MM.1S (cell line): ENCODE results near the gene HPS4.

Experiments used
- DNase-seq: peaks from one replicate; pipeline ENCODE4 v3.0.0-alpha.2; 2015
- H2AFZ ChIP-seq: fragments of 300-600 bp; sonication (generic); 2 replicates; pipeline ENCODE4 v1.6.0; 2016; ENCODE audit warnings: antibody characterized with exemption, low read length
- H3F3A ChIP-seq: fragments of 300-600 bp; sonication (generic); 2 replicates; pipeline ENCODE4 v1.6.1; 2016; ENCODE audit warnings: mild to moderate bottlenecking, antibody characterized with exemption, low read length, moderate library complexity, mixed read lengths; ENCODE audit not compliant: insufficient read depth
- H3K27ac ChIP-seq: fragments of 300-600 bp; sonication (generic); 2 replicates; pipeline ENCODE4 v1.5.1; 2016; ENCODE audit warnings: mild to moderate bottlenecking, low read length
- H3K27me3 ChIP-seq: fragments of 300-600 bp; sonication (generic); replicated peaks from 2 replicates; pipeline ENCODE4 v1.6.0; 2016; ENCODE audit warnings: low read length; ENCODE audit not compliant: insufficient read depth
- H3K36me3 ChIP-seq: fragments of 300-600 bp; sonication (generic); replicated peaks from 2 replicates; pipeline ENCODE4 v1.6.1; 2016; ENCODE audit warnings: mild to moderate bottlenecking, low read length, mixed read lengths; ENCODE audit not compliant: insufficient read depth
- H3K4me1 ChIP-seq: fragments of 300-600 bp; sonication (generic); 2 replicates; pipeline ENCODE4 v1.6.1; 2016; ENCODE audit warnings: low read length, mixed read lengths
- H3K4me2 ChIP-seq: fragments of 300-600 bp; sonication (generic); 2 replicates; pipeline ENCODE4 v1.6.0; 2016; ENCODE audit warnings: low read depth, low read length
- H3K4me3 ChIP-seq: fragments of 300-600 bp; sonication (generic); 2 replicates; pipeline ENCODE4 v1.5.1; 2016; ENCODE audit warnings: low read length, mixed read lengths
- H3K79me2 ChIP-seq: fragments of 300-600 bp; sonication (generic); 2 replicates; pipeline ENCODE4 v1.6.1; 2016; ENCODE audit warnings: mixed run types, low read length, mixed read lengths
- H3K9ac ChIP-seq: fragments of 300-600 bp; sonication (generic); 2 replicates; pipeline ENCODE4 v1.6.1; 2016; ENCODE audit warnings: low read length, mixed read lengths
- H3K9me2 ChIP-seq: fragments of 300-600 bp; sonication (generic); replicated peaks from 2 replicates; pipeline ENCODE4 v1.6.1; 2016; ENCODE audit warnings: mild to moderate bottlenecking, low read length, mixed read lengths; ENCODE audit not compliant: insufficient read depth
- H3K9me3 ChIP-seq: fragments of 300-600 bp; sonication (generic); replicated peaks from 2 replicates; pipeline ENCODE4 v1.6.1; 2016; ENCODE audit warnings: mild to moderate bottlenecking, low read length, mixed read lengths; ENCODE audit not compliant: insufficient read depth
- H4K20me1 ChIP-seq: fragments of 300-600 bp; sonication (generic); 2 replicates; pipeline ENCODE4 v1.6.1; 2016; ENCODE audit warnings: mild to moderate bottlenecking, low read length, moderate library complexity, mixed read lengths; ENCODE audit not compliant: insufficient read depth
- CTCF ChIP-seq: fragments of 300-600 bp; sonication (generic); IDR thresholded peaks from 2 replicates; pipeline ENCODE4 v1.5.1; 2016; ENCODE audit warnings: antibody characterized with exemption, low read length, mixed read lengths
- EZH2 ChIP-seq: fragments of 300-600 bp; sonication (generic); optimal IDR thresholded peaks from 2 replicates; pipeline ENCODE3; 2017; ENCODE audit warnings: low read depth, mild to moderate bottlenecking, antibody characterized with exemption, low read length, mixed read lengths
- EZH2phosphoT487 ChIP-seq: fragments of 300-600 bp; sonication (generic); IDR thresholded peaks from 2 replicates; pipeline ENCODE4 v1.6.1; 2018; ENCODE audit warnings: antibody characterized with exemption, low read length

The HPS4 gene

GRCh38 chr22:26481694-26482093 is 1.9 kb downstream of the HPS4 start:
- DNase-seq: no peak
- peak overlapping the region; percentile 19; the same call in 1 of the 2 replicates for H3K27ac ChIP-seq
- TF ChIP-seq EZH2 (no peak), CTCF (no peak), EZH2phosphoT487 (no peak)
- no peaks in the 10 kb centered on the region for H4K20me1 ChIP-seq
- no peaks in the 10 kb centered on the region for H3K36me3 ChIP-seq
- no peaks in the 10 kb centered on the region for H3K9me3 ChIP-seq
- no peaks in the 10 kb centered on the region for H3K9me2 ChIP-seq
- peak overlapping the region; percentile 3; the same call in 1 of the 2 replicates for H3K9ac ChIP-seq
- H3K4me1 ChIP-seq: peaks cover 51% of the 10 kb centered on the region
- no peaks in the 10 kb centered on the region for H3K27me3 ChIP-seq
- H2AFZ ChIP-seq: no peak overlapping the region
- no peak overlapping the region for H3K4me3 ChIP-seq
- peaks cover 22% of the 10 kb centered on the region for H3F3A ChIP-seq
- peaks cover 70% of the 10 kb centered on the region for H3K79me2 ChIP-seq
- H3K4me2 ChIP-seq: peak overlapping the region; percentile 30

- H3K36me3 ChIP-seq: no peaks in the 10 kb centered on the region
- no peak overlapping the region for H2AFZ ChIP-seq
- H3K9me3 ChIP-seq: no peaks in the 10 kb centered on the region
- no peak for DNase-seq
- no peak overlapping the region for H3K4me3 ChIP-seq
- H4K20me1 ChIP-seq: no peaks in the 10 kb centered on the region
- peak overlapping the region; percentile 3; the same call in 1 of the 2 replicates for H3K9ac ChIP-seq
- H3K27ac ChIP-seq: peak overlapping the region; percentile 19; the same call in 1 of the 2 replicates
- H3K4me1 ChIP-seq: peaks cover 51% of the 10 kb centered on the region
- TF ChIP-seq EZH2phosphoT487 (no peak), CTCF (no peak), EZH2 (no peak)
- peaks cover 65% of the 10 kb centered on the region for H3K79me2 ChIP-seq
- peak overlapping the region; percentile 48 for H3K4me2 ChIP-seq
- H3K27me3 ChIP-seq: no peaks in the 10 kb centered on the region
- peaks cover 22% of the 10 kb centered on the region for H3F3A ChIP-seq
- no peaks in the 10 kb centered on the region for H3K9me2 ChIP-seq
Observed at GRCh38 chr22:26481112-26481693, 2.4 kb downstream of the HPS4 start.

DNA sequence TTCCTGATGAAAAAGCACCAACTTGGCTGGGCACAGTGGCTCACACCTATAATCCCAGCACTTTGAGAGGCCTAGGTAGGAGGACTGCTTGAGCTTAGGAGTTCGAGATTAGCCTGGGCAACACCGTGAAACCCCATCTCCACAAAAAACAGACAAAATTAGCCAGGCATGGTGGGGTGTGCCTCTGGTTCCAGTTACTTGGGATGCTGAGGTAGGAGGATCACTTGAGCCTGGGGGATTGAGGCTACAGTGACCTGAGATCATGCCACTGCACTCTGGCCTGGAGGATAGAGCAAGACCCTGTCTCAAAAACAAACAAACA is 3.0 kb downstream of the HPS4 start:
- H3K27me3 ChIP-seq: no peaks in the 10 kb centered on the region
- H3K36me3 ChIP-seq: no peaks in the 10 kb centered on the region
- H3K4me1 ChIP-seq: peaks cover 48% of the 10 kb centered on the region
- H3K9ac ChIP-seq: no peak overlapping the region
- H4K20me1 ChIP-seq: no peaks in the 10 kb centered on the region
- H3K4me3 ChIP-seq: no peak overlapping the region
- H2AFZ ChIP-seq: no peak overlapping the region
- H3K79me2 ChIP-seq: peaks cover 59% of the 10 kb centered on the region
- no peaks in the 10 kb centered on the region for H3K9me2 ChIP-seq
- no peak for DNase-seq
- peaks cover 22% of the 10 kb centered on the region for H3F3A ChIP-seq
- peak overlapping the region; percentile 48; the same call in 1 of the 2 replicates for H3K4me2 ChIP-seq
- no peak for TF ChIP-seq EZH2
- TF ChIP-seq EZH2phosphoT487: no peak
- no peak for TF ChIP-seq CTCF
- H3K27ac ChIP-seq: no peak overlapping the region
- H3K9me3 ChIP-seq: no peaks in the 10 kb centered on the region
